BLaER1 treated with 17β-estradiol and CSF1 and Interleukin-3, amounts not matched to agents 10 nM and 100 nM (cell line): ENCODE results near the gene CD247.

ENCODE experiments used
- H3K27ac ChIP-seq, 11 experiments: shearing (Covaris generic); formaldehyde crosslinking; 2 replicates each; pipeline ENCODE4 v1.8.1; 2022
- H3K27me3 ChIP-seq, 11 experiments: shearing (Covaris generic); formaldehyde crosslinking; 2 replicates each; pipeline ENCODE4 v1.8.1; 2022
- H3K36me3 ChIP-seq, 11 experiments: shearing (Covaris generic); formaldehyde crosslinking; 2 replicates each; pipeline ENCODE4 v1.8.1; 2022
- H3K4me1 ChIP-seq, 10 experiments: shearing (Covaris generic); formaldehyde crosslinking; 2 replicates each; pipeline ENCODE4 v1.8.1; 2022
- H3K4me2 ChIP-seq, 11 experiments: shearing (Covaris generic); formaldehyde crosslinking; 2 replicates each; pipeline ENCODE4 v1.8.1; 2022
- H3K4me3 ChIP-seq, 10 experiments: shearing (Covaris generic); formaldehyde crosslinking; 2 replicates each; pipeline ENCODE4 v1.8.1; 2022
- H3K9ac ChIP-seq, 11 experiments: shearing (Covaris generic); formaldehyde crosslinking; 2 replicates each; pipeline ENCODE4 v1.8.1; 2022
- H3K9me3 ChIP-seq, 11 experiments: shearing (Covaris generic); formaldehyde crosslinking; replicated peaks in 1 of 11; 2 replicates each; pipeline ENCODE4 v1.8.1; 2022
- H4K20me1 ChIP-seq, 11 experiments: shearing (Covaris generic); formaldehyde crosslinking; 2 replicates each; pipeline ENCODE4 v1.8.1; 2022
- Cebpa-rat ChIP-seq, 11 experiments: shearing (Covaris generic); IDR thresholded peaks; 2 replicates each; pipeline ENCODE4 v1.8.1; 2022

Gene CD247

DNA sequence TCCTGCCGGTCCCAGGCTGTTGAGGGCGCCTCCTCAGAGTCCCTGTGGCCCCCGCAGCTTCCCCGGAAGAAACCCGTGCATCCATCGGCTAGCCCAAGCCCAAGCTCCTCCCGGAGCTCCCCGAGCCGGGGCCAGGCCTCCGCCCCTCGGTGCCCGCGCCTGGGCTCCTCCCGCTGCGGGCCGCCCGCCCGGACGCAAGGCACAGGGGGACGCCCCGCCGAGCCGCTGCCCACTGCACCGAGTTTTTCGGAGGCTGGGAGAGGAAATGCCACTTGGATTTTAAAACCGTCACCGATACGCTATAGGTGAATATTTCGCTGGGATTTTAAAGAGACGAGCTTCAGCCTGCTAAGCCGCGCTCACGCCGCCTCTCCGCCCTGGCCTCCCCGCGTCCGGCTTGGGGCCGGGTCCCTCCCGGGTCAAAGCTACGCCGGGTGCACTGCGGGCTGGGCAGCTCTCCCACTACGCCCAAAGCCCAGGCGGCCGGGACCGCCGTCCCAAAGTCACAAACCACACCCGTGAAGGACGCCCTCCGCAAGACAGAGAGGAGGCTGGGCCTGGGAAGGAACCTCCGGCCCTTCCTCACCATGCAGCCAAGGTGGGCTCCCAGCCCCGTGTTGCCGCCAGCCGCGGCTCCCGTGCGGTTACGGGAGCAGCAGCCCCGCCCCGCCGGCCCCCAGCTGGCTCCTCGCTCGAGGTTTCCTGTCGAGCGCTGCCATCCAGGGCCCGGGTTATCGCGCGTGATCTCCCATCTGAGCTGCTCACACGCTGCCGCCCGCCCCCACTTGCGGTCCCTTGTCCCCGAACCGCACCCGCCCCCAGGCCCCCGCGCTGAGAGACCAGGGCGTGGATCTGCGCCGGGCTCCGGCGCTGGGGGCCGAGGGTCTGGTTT, 63.2 kb downstream of the CD247 start:
- Histone ChIP-seq H3K4me1 (peaks cover 4 to 15% (median 7%) of the 10 kb centered on the region in 10 experiments; a peak in 12 of 20 replicates), H3K4me2 (peak overlapping the region; percentile 83 to 100 (median 98)), H3K27me3 (peaks cover 4 to 28% (median 12%) of the 10 kb centered on the region in 11 experiments; a peak in 14 of 22 replicates), H3K4me3 (peak overlapping the region; percentile 66 to 90 (median 74)), H3K9me3 (no peaks in the 10 kb centered on the region), H3K36me3 (no peaks in the 10 kb centered on the region), H3K27ac (peak overlapping the region; percentile 49 to 83 (median 67)), H3K9ac (peak overlapping the region; percentile 70 to 91 (median 81)), H4K20me1 (no peaks in the 10 kb centered on the region)
- no peak for TF ChIP-seq Cebpa-rat (IDR thresholded peaks at IDR 0.05)

DNA sequence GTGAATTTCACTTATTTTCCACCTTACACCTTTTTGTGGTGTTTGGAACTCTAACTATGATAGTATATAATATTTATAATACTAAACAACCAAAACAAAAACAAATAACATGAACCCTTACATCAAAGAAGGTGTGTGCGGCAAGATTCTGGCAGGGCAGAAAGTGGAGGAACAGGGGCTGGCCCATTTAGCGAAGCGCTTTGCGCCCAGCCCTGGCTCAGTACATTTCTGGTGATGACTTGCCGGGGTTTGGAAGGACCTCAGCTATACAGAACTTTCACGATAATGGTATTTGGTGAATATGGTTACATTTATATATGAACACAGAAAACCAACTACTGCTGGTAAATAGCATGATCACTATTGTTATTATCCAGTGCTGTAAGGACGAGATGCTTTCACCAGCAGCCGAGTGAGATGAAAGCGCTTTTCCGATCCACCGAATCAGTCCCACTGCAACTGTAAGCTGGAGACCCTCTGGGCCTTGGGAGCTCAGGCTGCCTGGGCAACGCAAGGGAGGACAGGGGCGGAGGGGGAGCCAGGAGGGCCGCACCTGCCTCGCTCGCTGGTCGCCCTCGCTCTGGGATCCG, 63.9 kb downstream of the CD247 start:
- H3K4me2 ChIP-seq, result peak overlapping the region; percentile 83 to 100 (median 98)
- peaks cover 4 to 15% (median 7%) of the 10 kb centered on the region in 10 experiments; a peak in 12 of 20 replicates for H3K4me1 ChIP-seq
- TF ChIP-seq Cebpa-rat (IDR thresholded peaks at IDR 0.05), result no peak
- H3K27ac ChIP-seq, result peak overlapping the region in 10 of 11 experiments; percentile 54 to 83 (median 68); a peak in 16 of 22 replicates
- H3K27me3 ChIP-seq, result peaks cover 4 to 28% (median 12%) of the 10 kb centered on the region in 11 experiments; a peak in 14 of 22 replicates
- H3K36me3 ChIP-seq, result no peaks in the 10 kb centered on the region
- H4K20me1 ChIP-seq, result no peaks in the 10 kb centered on the region
- H3K9me3 ChIP-seq, result no peaks in the 10 kb centered on the region
- peak overlapping the region; percentile 70 to 91 (median 81) for H3K9ac ChIP-seq
- peak overlapping the region; percentile 66 to 90 (median 74) for H3K4me3 ChIP-seq

GRCh38 chr1:167453123-167453522, 65.2 kb downstream of the CD247 start:
- no peak for TF ChIP-seq Cebpa-rat (IDR thresholded peaks at IDR 0.05)
- H3K9me3 ChIP-seq, result no peaks in the 10 kb centered on the region
- H3K27ac ChIP-seq, result no peak overlapping the region
- no peaks in the 10 kb centered on the region for H3K36me3 ChIP-seq
- peaks cover 4 to 28% (median 12%) of the 10 kb centered on the region in 11 experiments; a peak in 14 of 22 replicates for H3K27me3 ChIP-seq
- no peak overlapping the region for H3K9ac ChIP-seq
- H3K4me2 ChIP-seq, result no peak overlapping the region
- no peak overlapping the region for H3K4me3 ChIP-seq
- peaks cover 7 to 18% (median 11%) of the 10 kb centered on the region in 10 experiments for H3K4me1 ChIP-seq
- H4K20me1 ChIP-seq, result no peaks in the 10 kb centered on the region

DNA sequence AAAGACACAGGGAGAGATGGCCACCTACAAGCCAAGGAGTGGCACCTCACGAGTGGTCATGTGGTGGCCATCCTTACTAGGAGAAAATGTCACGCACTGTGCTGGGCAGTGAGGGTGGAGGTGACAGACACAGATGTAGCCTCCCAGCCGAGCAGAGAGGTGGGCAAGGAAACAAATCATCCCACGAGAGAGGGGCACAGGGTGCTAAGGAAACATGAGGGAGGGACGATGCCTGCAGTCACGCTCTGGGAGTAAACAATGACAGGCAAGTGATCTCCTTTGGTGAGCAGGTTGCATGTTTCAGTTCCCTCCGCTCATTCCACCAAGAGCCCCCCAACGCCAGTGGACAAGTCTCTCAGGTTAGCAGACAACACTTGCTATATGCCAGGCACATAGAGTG, 65.8 kb downstream of the CD247 start:
- Histone ChIP-seq H3K9me3 (no peaks in the 10 kb centered on the region), H3K9ac (no peak overlapping the region), H3K36me3 (no peaks in the 10 kb centered on the region), H3K27me3 (peaks cover 4 to 28% (median 12%) of the 10 kb centered on the region in 11 experiments; a peak in 14 of 22 replicates), H3K4me2 (no peak overlapping the region), H3K27ac (no peak overlapping the region), H3K4me1 (peaks cover 13 to 24% (median 17%) of the 10 kb centered on the region in 10 experiments), H4K20me1 (no peaks in the 10 kb centered on the region), H3K4me3 (no peak overlapping the region)
- TF ChIP-seq Cebpa-rat (IDR thresholded peaks at IDR 0.05), result no peak

- Histone ChIP-seq H3K4me3 (no peak overlapping the region), H3K9me3 (no peaks in the 10 kb centered on the region), H3K27me3 (peaks cover 0 to 22% (median 9%) of the 10 kb centered on the region in 11 experiments; a peak in 13 of 22 replicates), H3K4me2 (no peak overlapping the region), H3K36me3 (no peaks in the 10 kb centered on the region), H3K27ac (no peak overlapping the region), H3K4me1 (peaks cover 18 to 28% (median 23%) of the 10 kb centered on the region in 10 experiments), H3K9ac (no peak overlapping the region), H4K20me1 (no peaks in the 10 kb centered on the region)
- no peak for TF ChIP-seq Cebpa-rat (IDR thresholded peaks at IDR 0.05)
Observed at GRCh38 chr1:167450843-167451242, 67.5 kb downstream of the CD247 start.

DNA sequence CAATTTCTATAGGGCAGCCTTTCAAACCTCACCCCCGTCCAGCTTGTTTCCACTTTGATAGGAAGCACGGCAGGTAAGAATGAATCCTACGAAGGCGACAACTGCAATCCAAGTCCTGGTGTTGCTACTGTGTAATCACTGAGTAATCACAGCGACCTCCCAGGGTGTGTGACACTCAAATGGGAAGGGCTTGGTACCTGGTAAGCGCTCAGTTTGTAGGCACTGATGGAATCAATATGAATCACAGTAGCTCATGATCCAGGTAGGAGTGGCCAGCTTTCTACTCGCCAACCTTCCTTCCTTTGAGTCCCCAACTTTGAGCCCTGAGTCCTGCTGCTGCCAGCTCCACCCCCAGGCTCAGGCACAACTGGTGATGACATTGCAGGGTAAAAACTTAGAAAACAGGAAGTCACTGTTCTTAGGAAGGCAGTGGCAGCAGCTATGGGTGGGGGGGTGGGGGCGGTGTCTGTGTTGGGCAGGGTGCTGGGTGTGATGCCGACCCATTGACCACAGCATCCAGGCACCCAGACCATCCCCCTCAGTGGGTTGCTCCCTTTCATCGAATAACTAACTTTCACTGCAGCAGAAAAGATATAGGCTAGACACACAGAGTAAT, 70.7 kb downstream of the CD247 start:
- peak overlapping the region in 3 of 11 experiments; percentile 22 to 38 (median 37); a peak in 3 of 22 replicates for H3K9ac ChIP-seq
- TF ChIP-seq Cebpa-rat (IDR thresholded peaks at IDR 0.05), result no peak
- H3K4me2 ChIP-seq, result peak overlapping the region; percentile 31 to 74 (median 49); a peak in 21 of 22 replicates
- H3K27ac ChIP-seq, result peak overlapping the region in 9 of 11 experiments; percentile 17 to 73 (median 38); a peak in 13 of 22 replicates
- H3K27me3 ChIP-seq, result no peaks in the 10 kb centered on the region
- no peaks in the 10 kb centered on the region for H3K9me3 ChIP-seq
- peaks cover 13 to 21% (median 16%) of the 10 kb centered on the region in 10 experiments for H3K4me1 ChIP-seq
- no peaks in the 10 kb centered on the region for H4K20me1 ChIP-seq
- no peak overlapping the region for H3K4me3 ChIP-seq
- H3K36me3 ChIP-seq, result no peaks in the 10 kb centered on the region

DNA sequence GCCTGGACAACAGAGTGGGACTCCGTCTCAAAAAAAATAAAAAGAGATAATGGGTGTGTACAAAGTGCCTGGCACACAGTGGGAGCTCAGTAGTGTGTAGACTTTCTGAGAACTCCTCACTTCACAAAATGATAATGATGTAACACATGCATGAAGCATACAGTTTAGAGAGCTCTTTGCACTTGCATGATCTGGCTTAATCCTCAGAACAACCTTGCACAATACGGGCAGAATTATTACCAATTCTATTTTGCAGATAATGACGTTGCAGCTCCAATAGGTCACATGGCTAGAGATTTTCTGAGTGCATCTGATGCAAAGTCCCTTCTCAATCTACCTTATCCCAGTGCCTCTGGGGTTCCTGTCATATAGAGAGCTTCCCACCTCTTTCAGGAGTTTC, 71.4 kb downstream of the CD247 start:
- H3K4me3 ChIP-seq, result no peak overlapping the region
- peak overlapping the region in 2 of 11 experiments; percentile 51 to 73; a peak in 5 of 22 replicates for H3K27ac ChIP-seq
- no peaks in the 10 kb centered on the region for H3K36me3 ChIP-seq
- H3K9ac ChIP-seq, result peak overlapping the region in 2 of 11 experiments; percentile 22 to 37; a peak in 1 of 22 replicates
- no peak for TF ChIP-seq Cebpa-rat (IDR thresholded peaks at IDR 0.05)
- no peaks in the 10 kb centered on the region for H3K9me3 ChIP-seq
- H3K4me2 ChIP-seq, result peak overlapping the region; percentile 31 to 68 (median 49); a peak in 15 of 22 replicates
- H3K4me1 ChIP-seq, result peaks cover 13 to 21% (median 16%) of the 10 kb centered on the region in 10 experiments
- H4K20me1 ChIP-seq, result no peaks in the 10 kb centered on the region
- no peaks in the 10 kb centered on the region for H3K27me3 ChIP-seq

DNA sequence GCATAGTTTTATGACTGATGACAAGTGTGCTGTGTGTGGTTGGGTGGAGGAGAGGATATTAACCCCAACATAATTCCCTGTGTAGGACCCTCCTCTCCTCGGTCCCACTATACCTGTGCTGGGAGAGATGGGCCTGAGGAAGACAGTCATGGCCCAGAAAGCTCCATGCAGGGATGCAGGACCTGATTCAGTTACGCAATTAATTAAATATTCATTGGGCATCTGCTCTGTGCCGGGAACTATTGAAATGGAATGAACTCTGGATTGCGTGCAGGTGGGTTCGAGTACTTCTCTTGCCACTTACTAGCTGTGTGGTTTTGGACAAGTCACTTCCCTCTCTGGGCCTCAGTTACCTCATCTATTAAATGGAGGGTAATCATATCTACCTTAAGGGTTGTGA, 74.6 kb downstream of the CD247 start:
- no peak overlapping the region for H3K4me3 ChIP-seq
- peak in 4 of 11 experiments; percentile 36 to 54 (median 43); a peak in 2 of 22 replicates for TF ChIP-seq Cebpa-rat (IDR thresholded peaks at IDR 0.05)
- H3K27ac ChIP-seq, result no peak overlapping the region
- H3K4me1 ChIP-seq, result peaks cover 24 to 33% (median 28%) of the 10 kb centered on the region in 10 experiments
- H3K27me3 ChIP-seq, result peaks cover 0 to 14% (median 8%) of the 10 kb centered on the region in 11 experiments; a peak in 13 of 22 replicates
- H3K9me3 ChIP-seq, result no peaks in the 10 kb centered on the region
- peak overlapping the region in 1 of 11 experiments; percentile 3; a peak in 1 of 22 replicates for H3K9ac ChIP-seq
- no peaks in the 10 kb centered on the region for H4K20me1 ChIP-seq
- H3K36me3 ChIP-seq, result no peaks in the 10 kb centered on the region
- no peak overlapping the region for H3K4me2 ChIP-seq
